Gastrocnemius medialis (tissue), 4 donors: ENCODE results near the gene ITGA8. TPM values are rescaled to one million over a fixed set of nuclear protein-coding genes. Genes with fewer than 3 reads are reported as not detected.

Experiments
- ATAC-seq, 2 donors: fragments of 150-250 bp; one replicate each; pipeline ENCODE4 v1.9.1; 2016
- DNase-seq, 2 donors: peaks; one replicate each; pipeline ENCODE4 v3.0.0-alpha.2; 2019
- H3K27ac ChIP-seq, 4 donors: fragments of 200-600 bp; sonication (generic); 1 replicate in 1 of 4; 2 replicates in 3 of 4; pipeline ENCODE4 v1.5.1; 2016 to 2018; ENCODE audit warnings: mild to moderate bottlenecking in 2 of 4, moderate library complexity in 1 of 4
- H3K27me3 ChIP-seq, 3 donors: fragments of 200-600 bp; sonication (generic) in 2 of 3; 1 replicate in 1 of 3; 2 replicates in 2 of 3; pipeline versions ENCODE4 v1.5.1 to v1.6.0; 2016 to 2019; ENCODE audit warnings: mild to moderate bottlenecking in 1 of 3, moderate library complexity in 1 of 3
- H3K36me3 ChIP-seq, 2 donors: fragments of 200-600 bp; sonication (generic) in 1 of 2; one replicate each; pipeline ENCODE4 v1.5.1; 2017 to 2018
- H3K4me1 ChIP-seq, 2 donors: fragments of 200-600 bp; sonication (generic) in 1 of 2; one replicate each; pipeline ENCODE4 v1.5.1; 2016 to 2017; ENCODE audit warnings: mild to moderate bottlenecking in 2 of 2
- H3K4me3 ChIP-seq, 4 donors: fragments of 200-600 bp; sonication (generic) in 3 of 4; 1 replicate in 1 of 4; 2 replicates in 3 of 4; pipeline ENCODE4 v1.5.1; 2016 to 2019; ENCODE audit warnings: mild to moderate bottlenecking in 2 of 4
- H3K9me3 ChIP-seq, 3 donors: fragments of 200-600 bp; sonication (generic) in 2 of 3; 1 replicate in 1 of 3; 2 replicates in 2 of 3; pipeline ENCODE4 v1.5.1; 2016 to 2019
- CTCF ChIP-seq, 5 experiments: fragments of 450-650 bp in 3 of 5; fragments of 200-600 bp in 2 of 5; sonication (generic) in 2 of 5; IDR thresholded peaks in 4 of 5; conservative IDR thresholded peaks in 1 of 5; 1 replicate in 4 of 5; 2 replicates in 1 of 5; pipeline ENCODE4 v1.5.1; 2016 to 2019; ENCODE audit warnings: antibody characterized with exemption in 5 of 5, mild to moderate bottlenecking in 3 of 5, moderate library complexity in 3 of 5
- POLR2A ChIP-seq, 2 donors: fragments of 450-650 bp; IDR thresholded peaks; one replicate each; pipeline ENCODE4 v1.6.1; 2017; ENCODE audit warnings: antibody characterized with exemption in 2 of 2, mild to moderate bottlenecking in 2 of 2, moderate library complexity in 2 of 2
- in situ Hi-C, 4 donors: fragments of 200-750 bp; cut with MboI; loops; one replicate each; pipeline versions ENCODE4 v1.15.0 to v1.8.0; 2017; ENCODE audit warnings: low sequenced_read_pairs in 4 of 4
- intact Hi-C: fragments of 100-400 bp; cut with DNase I; formaldehyde crosslinking; loops from one replicate; pipeline ENCODE4 v1.15.1; 2023; ENCODE audit warnings: low total_unique reads
- total RNA-seq, 4 donors: library from RNA; depleted of rRNA; stranded (reverse); fragments of >200 nt; gene quantifications; one replicate each; pipeline versions ENCODE4 v1.1.0 to v1.2.3, GENCODE V29; 2016

ITGA8 gene
- total RNA-seq, 4 donors from 2014 or later, result 1.6 to 17.4 (median 10.3) TPM

DNA sequence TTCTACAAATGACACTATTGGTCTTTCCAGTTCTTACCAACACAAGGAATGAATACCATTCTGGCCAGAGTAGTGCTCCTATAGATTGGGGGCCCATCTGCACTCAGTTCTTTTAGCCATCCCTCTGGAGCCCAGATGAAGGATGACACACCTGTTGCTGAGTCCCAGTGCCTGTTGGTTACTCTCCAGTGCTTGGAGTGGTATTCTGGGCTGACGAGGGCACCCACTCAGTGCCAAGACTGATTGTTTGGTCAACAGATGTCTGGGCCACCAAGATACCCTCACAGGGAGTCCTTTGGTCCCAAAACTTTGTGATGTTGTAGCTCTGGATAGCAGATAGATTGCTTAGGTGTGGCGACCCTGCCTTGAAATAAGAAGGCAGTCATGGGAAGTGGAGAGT is 23.7 kb upstream of the ITGA8 start:
- ATAC-seq (no peak), DNase-seq (no peak)
- Histone ChIP-seq H3K36me3 (no peaks in the 10 kb centered on the region), H3K9me3 (no peaks in the 10 kb centered on the region), H3K27me3 (no peaks in the 10 kb centered on the region), H3K4me1 (peaks cover 0 to 3% of the 10 kb centered on the region in 2 donors), H3K4me3 (no peak overlapping the region), H3K27ac (no peak overlapping the region)
- intact Hi-C loops (no loop called here), in situ Hi-C loops (loop anchor here in 1 of 4 donors (25.0 kb wide), 1 partner anchor 306 kb away; no protein-coding TSS in a partner anchor)
- TF ChIP-seq CTCF (IDR thresholded peaks at IDR 0.05 in 4 of 5, conservative IDR thresholded peaks at IDR 0.05 in 1 of 5), result no peak
- TF ChIP-seq POLR2A (IDR thresholded peaks at IDR 0.05), result no peak

GRCh38 chr10:15742836-15743235 is 23.1 kb upstream of the ITGA8 start:
- Histone ChIP-seq H3K27me3 (no peaks in the 10 kb centered on the region), H3K4me1 (peaks cover 0 to 3% of the 10 kb centered on the region in 2 donors), H3K9me3 (no peaks in the 10 kb centered on the region), H3K36me3 (no peaks in the 10 kb centered on the region), H3K27ac (no peak overlapping the region), H3K4me3 (no peak overlapping the region)
- in situ Hi-C loops, result loop anchor here in 1 of 4 donors (25.0 kb wide), 1 partner anchor 306 kb away; no protein-coding TSS in a partner anchor
- TF ChIP-seq CTCF (IDR thresholded peaks at IDR 0.05 in 4 of 5, conservative IDR thresholded peaks at IDR 0.05 in 1 of 5) (no peak), POLR2A (IDR thresholded peaks at IDR 0.05) (no peak)
- DNase-seq (no peak), ATAC-seq (no peak)
- intact Hi-C loops, result no loop called here

DNA sequence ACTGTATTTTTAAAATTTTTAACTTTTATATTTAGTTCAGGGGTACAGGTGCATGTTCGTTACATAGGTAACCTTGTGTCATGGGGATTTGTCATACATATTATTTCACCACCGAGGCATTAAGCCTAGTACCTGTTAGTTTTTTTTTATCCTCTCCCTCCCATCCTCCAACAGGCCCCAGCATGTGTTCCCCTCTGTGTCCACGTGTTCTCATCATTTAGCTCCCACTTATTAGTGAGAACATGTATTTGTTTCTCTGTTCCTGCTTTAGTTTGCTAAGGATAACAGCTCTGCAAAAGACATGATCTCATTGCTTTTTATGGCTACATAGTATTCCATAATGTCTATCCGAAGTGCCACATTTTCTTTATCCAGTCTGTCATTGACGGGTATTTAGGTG is 22.4 kb upstream of the ITGA8 start:
- Histone ChIP-seq H3K27ac (no peak overlapping the region), H3K4me1 (peaks cover 0 to 3% of the 10 kb centered on the region in 2 donors), H3K36me3 (no peaks in the 10 kb centered on the region), H3K9me3 (no peaks in the 10 kb centered on the region), H3K27me3 (peaks cover 0 to 3% (median 0%) of the 10 kb centered on the region in 3 donors), H3K4me3 (no peak overlapping the region)
- intact Hi-C loops, result no loop called here
- TF ChIP-seq POLR2A (IDR thresholded peaks at IDR 0.05) (no peak), CTCF (IDR thresholded peaks at IDR 0.05 in 4 of 5, conservative IDR thresholded peaks at IDR 0.05 in 1 of 5) (no peak)
- DNase-seq (no peak), ATAC-seq (no peak)
- in situ Hi-C loops, result loop anchor here in 1 of 4 donors (25.0 kb wide), 1 partner anchor 305 kb away; no protein-coding TSS in a partner anchor

- Histone ChIP-seq H3K4me3 (no peak overlapping the region), H3K4me1 (peaks cover 0 to 3% of the 10 kb centered on the region in 2 donors), H3K36me3 (no peaks in the 10 kb centered on the region), H3K27me3 (peaks cover 0 to 3% (median 0%) of the 10 kb centered on the region in 3 donors), H3K9me3 (no peaks in the 10 kb centered on the region), H3K27ac (no peak overlapping the region)
- intact Hi-C loops (no loop called here), in situ Hi-C loops (loop anchor here in 1 of 4 donors (25.0 kb wide), 1 partner anchor 304 kb away; no protein-coding TSS in a partner anchor)
- no peak for TF ChIP-seq POLR2A (IDR thresholded peaks at IDR 0.05)
- no peak for TF ChIP-seq CTCF (IDR thresholded peaks at IDR 0.05 in 4 of 5, conservative IDR thresholded peaks at IDR 0.05 in 1 of 5)
- no peak for ATAC-seq
- no peak for DNase-seq
Observed at GRCh38 chr10:15741581-15741980, 21.9 kb upstream of the ITGA8 start.

DNA sequence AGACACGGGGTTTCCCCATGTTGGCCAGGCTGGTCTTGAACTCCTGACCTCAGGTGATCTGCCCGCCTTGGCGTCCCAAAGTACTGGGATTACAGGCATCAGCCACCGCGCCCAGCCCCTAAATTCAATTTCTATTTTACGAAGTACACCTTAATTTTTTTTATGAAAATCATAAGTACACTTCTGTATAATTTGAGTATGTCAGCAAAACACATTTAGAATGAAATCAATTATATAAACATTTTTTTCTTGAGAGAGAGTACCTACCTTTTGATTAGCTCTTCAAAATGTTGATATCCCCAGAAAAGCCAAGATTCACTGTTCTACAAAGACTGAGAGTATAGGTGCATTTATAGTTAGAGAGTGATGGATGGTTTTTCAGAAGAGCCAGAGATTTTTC is 20.5 kb upstream of the ITGA8 start:
- Histone ChIP-seq H3K4me1 (peaks cover 0 to 3% of the 10 kb centered on the region in 2 donors), H3K27me3 (peaks cover 0 to 3% (median 0%) of the 10 kb centered on the region in 3 donors), H3K36me3 (no peaks in the 10 kb centered on the region), H3K27ac (no peak overlapping the region), H3K9me3 (no peaks in the 10 kb centered on the region), H3K4me3 (no peak overlapping the region)
- TF ChIP-seq CTCF (IDR thresholded peaks at IDR 0.05 in 4 of 5, conservative IDR thresholded peaks at IDR 0.05 in 1 of 5) (no peak), POLR2A (IDR thresholded peaks at IDR 0.05) (no peak)
- in situ Hi-C loops, result loop anchor here in 1 of 4 donors (25.0 kb wide), 1 partner anchor 303 kb away; no protein-coding TSS in a partner anchor
- DNase-seq (no peak), ATAC-seq (no peak)
- intact Hi-C loops, result no loop called here
